Aorta (tissue), 5 donors: ENCODE data around the gene MAP1A. TPM values are rescaled to one million over a fixed set of nuclear protein-coding genes. Genes with fewer than 3 reads are reported as not detected.

Experiments
- ATAC-seq: fragments of 200-7000 bp; cut with Tn5 transposase; one replicate; pipeline ENCODE4 v1.9.1; 2022; ENCODE audit warnings: moderate library complexity; ENCODE audit not compliant: low FRiP score
- DNase-seq, 2 donors: peaks; one replicate each; pipeline ENCODE4 v3.0.0-alpha.2; 2020
- H3K27ac ChIP-seq, 2 donors: one replicate each; pipeline ENCODE4 v1.5.1; 2013; ENCODE audit warnings: low read length in 2 of 2, mild to moderate bottlenecking in 2 of 2, moderate library complexity in 2 of 2, control low read depth in 1 of 2, inconsistent platforms in 1 of 2, low read depth in 1 of 2
- H3K27me3 ChIP-seq, 2 donors: one replicate each; pipeline ENCODE4 v1.6.1; 2013; ENCODE audit warnings: control low read depth in 1 of 2, low read length in 1 of 2, mild to moderate bottlenecking in 1 of 2, moderate library complexity in 1 of 2; ENCODE audit not compliant: insufficient read depth in 2 of 2, control insufficient read depth in 1 of 2
- H3K36me3 ChIP-seq, 2 donors: one replicate each; pipeline ENCODE4 v1.6.1; 2013; ENCODE audit warnings: control low read depth in 1 of 2, low read length in 1 of 2, mild to moderate bottlenecking in 1 of 2; ENCODE audit not compliant: insufficient read depth in 2 of 2, control insufficient read depth in 1 of 2
- H3K4me1 ChIP-seq, 2 donors: one replicate each; pipeline ENCODE4 v1.6.1; 2013; ENCODE audit warnings: low read length in 2 of 2, control low read depth in 1 of 2, mild to moderate bottlenecking in 1 of 2, moderate library complexity in 1 of 2; ENCODE audit not compliant: insufficient read depth in 2 of 2, control insufficient read depth in 1 of 2
- H3K4me3 ChIP-seq, 2 donors: one replicate each; pipeline ENCODE4 v1.5.1; 2013; ENCODE audit warnings: low read length in 2 of 2, control low read depth in 1 of 2, mild to moderate bottlenecking in 1 of 2
- H3K9me3 ChIP-seq: one replicate; pipeline ENCODE4 v1.6.1; 2013; ENCODE audit warnings: mild to moderate bottlenecking, low read length; ENCODE audit not compliant: control insufficient read depth
- whole genome bisulfite sequencing, 2 donors: extraction: QIAGEN DNeasy Blood & Tissue Kit; methylation state at CpG; one replicate each; pipeline ENCODE4 v1.1.7; 2013; 5-methylcytosine and 5-hydroxymethylcytosine counted together
- intact Hi-C, 2 donors: fragments of 100-400 bp; cut with DNase I; formaldehyde crosslinking; loops; one replicate each; pipeline versions ENCODE4 v1.14.2 to v1.15.0; 2022
- polyA plus RNA-seq, 2 donors: library from polyadenylated mRNA; stranded (reverse); fragments of 200-250 nt; gene quantifications; one replicate each; pipeline ENCODE4 v1.2.3, GENCODE V29; 2013
- total RNA-seq, 2 donors: library from RNA; stranded (reverse); fragmentation: NEBNext Ultra II Directional; extraction: Animal tissue kit (Norgen Biotek cat#: 25700); gene quantifications; one replicate each; pipeline ENCODE4 v1.2.1, GENCODE V29; 2021
- donor health status: healthy with polysubstance abuse.
- donor health status: Bipolar disorder and iron deficiency.
- donor health status: DM: no; HTN: no; CAD: no.
- donor health status: DM: no; HTN: no; CAD: no.
- donor health status: DM: yes; HTN: yes; CAD: no.

MAP1A gene
- total and polyA plus RNA-seq, 4 donors, result 5.2 to 49.3 (median 21.0) TPM

DNA sequence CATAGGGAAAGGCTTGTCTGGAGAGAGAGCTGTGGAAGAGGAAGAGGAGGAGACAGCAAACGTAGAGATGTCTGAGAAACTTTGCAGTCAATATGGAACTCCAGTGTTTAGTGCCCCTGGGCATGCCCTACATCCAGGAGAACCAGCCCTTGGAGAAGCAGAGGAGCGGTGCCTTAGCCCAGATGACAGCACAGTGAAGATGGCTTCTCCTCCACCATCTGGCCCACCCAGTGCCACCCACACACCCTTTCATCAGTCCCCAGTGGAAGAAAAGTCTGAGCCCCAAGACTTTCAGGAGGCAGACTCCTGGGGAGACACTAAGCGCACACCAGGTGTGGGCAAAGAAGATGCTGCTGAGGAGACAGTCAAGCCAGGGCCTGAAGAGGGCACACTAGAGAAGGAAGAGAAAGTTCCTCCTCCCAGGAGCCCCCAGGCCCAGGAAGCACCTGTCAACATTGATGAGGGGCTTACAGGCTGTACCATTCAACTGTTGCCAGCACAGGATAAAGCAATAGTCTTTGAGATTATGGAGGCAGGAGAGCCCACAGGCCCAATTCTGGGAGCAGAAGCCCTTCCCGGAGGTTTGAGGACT is 6.9 kb downstream of the MAP1A start:
- 97 to 98% methylated on average over 4 of the region's 4 CpGs for WGBS, 2 donors
- no peak overlapping the region for H3K4me3 ChIP-seq
- no peaks in the 10 kb centered on the region for H3K27me3 ChIP-seq
- H3K4me1 ChIP-seq, result no peaks in the 10 kb centered on the region
- H3K9me3 ChIP-seq, result peaks cover 17% of the 10 kb centered on the region
- peaks cover 15 to 16% of the 10 kb centered on the region in 2 donors for H3K36me3 ChIP-seq
- DNase-seq (no peak), ATAC-seq (no peak)
- intact Hi-C loops, result no loop called here
- no peak overlapping the region for H3K27ac ChIP-seq

DNA sequence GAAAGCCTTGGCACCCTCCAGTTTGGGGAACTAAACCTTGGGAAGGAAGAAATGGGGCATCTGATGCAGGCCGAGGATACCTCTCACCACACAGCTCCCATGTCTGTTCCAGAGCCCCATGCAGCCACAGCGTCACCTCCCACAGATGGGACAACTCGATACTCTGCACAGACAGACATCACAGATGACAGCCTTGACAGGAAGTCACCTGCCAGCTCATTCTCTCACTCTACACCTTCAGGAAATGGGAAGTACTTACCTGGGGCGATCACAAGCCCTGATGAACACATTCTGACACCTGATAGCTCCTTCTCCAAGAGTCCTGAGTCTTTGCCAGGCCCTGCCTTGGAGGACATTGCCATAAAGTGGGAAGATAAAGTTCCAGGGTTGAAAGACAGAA is 7.7 kb downstream of the MAP1A start:
- no peaks in the 10 kb centered on the region for H3K27me3 ChIP-seq
- no peak overlapping the region for H3K27ac ChIP-seq
- no peak for ATAC-seq
- intact Hi-C loops, result no loop called here
- peaks cover 15 to 16% of the 10 kb centered on the region in 2 donors for H3K36me3 ChIP-seq
- 94 to 95% methylated on average over 4 of the region's 4 CpGs for WGBS, 2 donors
- DNase-seq, result no peak
- H3K4me3 ChIP-seq, result no peak overlapping the region
- H3K9me3 ChIP-seq, result peaks cover 17% of the 10 kb centered on the region
- H3K4me1 ChIP-seq, result no peaks in the 10 kb centered on the region

DNA sequence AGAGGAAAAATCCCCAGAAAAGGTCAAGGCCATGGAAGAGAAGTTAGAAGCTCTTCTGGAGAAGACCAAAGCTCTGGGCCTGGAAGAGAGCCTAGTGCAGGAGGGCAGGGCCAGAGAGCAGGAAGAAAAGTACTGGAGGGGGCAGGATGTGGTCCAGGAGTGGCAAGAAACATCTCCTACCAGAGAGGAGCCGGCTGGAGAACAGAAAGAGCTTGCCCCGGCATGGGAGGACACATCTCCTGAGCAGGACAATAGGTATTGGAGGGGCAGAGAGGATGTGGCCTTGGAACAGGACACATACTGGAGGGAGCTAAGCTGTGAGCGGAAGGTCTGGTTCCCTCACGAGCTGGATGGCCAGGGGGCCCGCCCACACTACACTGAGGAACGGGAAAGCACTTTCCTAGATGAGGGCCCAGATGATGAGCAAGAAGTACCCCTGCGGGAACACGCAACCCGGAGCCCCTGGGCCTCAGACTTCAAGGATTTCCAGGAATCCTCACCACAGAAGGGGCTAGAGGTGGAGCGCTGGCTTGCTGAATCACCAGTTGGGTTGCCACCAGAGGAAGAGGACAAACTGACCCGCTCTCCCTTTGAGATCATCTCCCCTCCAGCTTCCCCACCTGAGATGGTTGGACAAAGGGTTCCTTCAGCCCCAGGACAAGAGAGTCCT is 9.0 kb downstream of the MAP1A start:
- DNase-seq, result no peak
- Histone ChIP-seq H3K36me3 (peaks cover 12 to 13% of the 10 kb centered on the region in 2 donors), H3K27me3 (no peaks in the 10 kb centered on the region), H3K4me1 (no peaks in the 10 kb centered on the region), H3K4me3 (no peak overlapping the region), H3K9me3 (peaks cover 15% of the 10 kb centered on the region), H3K27ac (no peak overlapping the region)
- WGBS, 2 donors, result 90 to 91% methylated on average over 11 of the region's 11 CpGs
- no peak for ATAC-seq
- intact Hi-C loops, result no loop called here

DNA sequence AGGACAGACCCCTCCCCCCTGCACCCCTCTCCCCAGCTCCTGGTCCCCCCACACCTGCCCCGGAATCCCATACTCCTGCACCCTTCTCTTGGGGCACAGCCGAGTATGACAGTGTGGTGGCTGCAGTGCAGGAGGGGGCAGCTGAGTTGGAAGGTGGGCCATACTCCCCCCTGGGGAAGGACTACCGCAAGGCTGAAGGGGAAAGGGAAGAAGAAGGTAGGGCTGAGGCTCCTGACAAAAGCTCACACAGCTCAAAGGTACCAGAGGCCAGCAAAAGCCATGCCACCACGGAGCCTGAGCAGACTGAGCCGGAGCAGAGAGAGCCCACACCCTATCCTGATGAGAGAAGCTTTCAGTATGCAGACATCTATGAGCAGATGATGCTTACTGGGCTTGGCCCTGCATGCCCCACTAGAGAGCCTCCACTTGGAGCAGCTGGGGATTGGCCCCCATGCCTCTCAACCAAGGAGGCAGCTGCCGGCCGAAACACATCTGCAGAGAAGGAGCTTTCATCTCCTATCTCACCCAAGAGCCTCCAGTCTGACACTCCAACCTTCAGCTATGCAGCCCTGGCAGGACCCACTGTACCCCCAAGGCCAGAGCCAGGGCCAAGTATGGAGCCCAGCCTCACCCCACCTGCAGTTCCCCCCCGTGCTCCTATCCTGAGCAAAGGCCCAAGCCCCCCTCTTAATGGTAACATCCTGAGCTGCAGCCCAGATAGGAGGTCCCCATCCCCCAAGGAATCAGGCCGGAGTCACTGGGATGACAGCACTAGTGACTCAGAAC is 9.8 kb downstream of the MAP1A start:
- no peak overlapping the region for H3K27ac ChIP-seq
- 87 to 89% methylated on average over 9 of the region's 9 CpGs for WGBS, 2 donors

DNA sequence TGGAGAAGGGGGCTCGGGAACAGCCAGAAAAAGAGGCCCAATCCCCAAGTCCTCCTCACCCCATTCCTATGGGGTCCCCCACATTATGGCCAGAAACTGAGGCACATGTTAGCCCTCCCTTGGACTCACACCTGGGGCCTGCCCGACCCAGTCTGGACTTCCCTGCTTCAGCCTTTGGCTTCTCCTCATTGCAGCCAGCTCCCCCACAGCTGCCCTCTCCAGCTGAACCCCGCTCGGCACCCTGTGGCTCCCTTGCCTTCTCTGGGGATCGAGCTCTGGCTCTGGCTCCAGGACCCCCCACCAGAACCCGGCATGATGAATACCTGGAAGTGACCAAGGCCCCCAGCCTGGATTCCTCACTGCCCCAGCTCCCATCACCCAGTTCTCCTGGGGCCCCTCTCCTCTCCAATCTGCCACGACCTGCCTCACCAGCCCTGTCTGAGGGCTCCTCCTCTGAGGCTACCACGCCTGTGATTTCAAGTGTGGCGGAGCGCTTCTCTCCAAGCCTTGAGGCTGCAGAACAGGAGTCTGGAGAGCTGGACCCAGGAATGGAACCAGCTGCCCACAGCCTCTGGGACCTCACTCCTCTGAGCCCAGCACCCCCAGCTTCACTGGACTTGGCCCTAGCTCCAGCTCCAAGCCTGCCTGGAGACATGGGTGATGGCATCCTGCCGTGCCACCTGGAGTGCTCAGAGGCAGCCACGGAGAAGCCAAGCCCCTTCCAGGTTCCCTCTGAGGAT is 10.6 kb downstream of the MAP1A start:
- no peak overlapping the region for H3K4me3 ChIP-seq
- H3K4me1 ChIP-seq, result no peaks in the 10 kb centered on the region
- H3K27ac ChIP-seq, result no peak overlapping the region
- intact Hi-C loops, result no loop called here
- no peak for DNase-seq
- no peaks in the 10 kb centered on the region for H3K27me3 ChIP-seq
- H3K36me3 ChIP-seq, result peaks cover under 1 to 3% of the 10 kb centered on the region in 2 donors
- peaks cover 7% of the 10 kb centered on the region for H3K9me3 ChIP-seq
- 89 to 90% methylated on average over 12 of the region's 12 CpGs for WGBS, 2 donors
- ATAC-seq, result no peak

More for the DNA sequence above, 9.8 kb downstream of the MAP1A start:
- intact Hi-C loops, result no loop called here
- no peak for DNase-seq
- Histone ChIP-seq H3K9me3 (peaks cover 9% of the 10 kb centered on the region), H3K36me3 (peaks cover 5 to 6% of the 10 kb centered on the region in 2 donors), H3K27me3 (no peaks in the 10 kb centered on the region), H3K4me1 (no peaks in the 10 kb centered on the region), H3K4me3 (no peak overlapping the region)
- no peak for ATAC-seq

DNA sequence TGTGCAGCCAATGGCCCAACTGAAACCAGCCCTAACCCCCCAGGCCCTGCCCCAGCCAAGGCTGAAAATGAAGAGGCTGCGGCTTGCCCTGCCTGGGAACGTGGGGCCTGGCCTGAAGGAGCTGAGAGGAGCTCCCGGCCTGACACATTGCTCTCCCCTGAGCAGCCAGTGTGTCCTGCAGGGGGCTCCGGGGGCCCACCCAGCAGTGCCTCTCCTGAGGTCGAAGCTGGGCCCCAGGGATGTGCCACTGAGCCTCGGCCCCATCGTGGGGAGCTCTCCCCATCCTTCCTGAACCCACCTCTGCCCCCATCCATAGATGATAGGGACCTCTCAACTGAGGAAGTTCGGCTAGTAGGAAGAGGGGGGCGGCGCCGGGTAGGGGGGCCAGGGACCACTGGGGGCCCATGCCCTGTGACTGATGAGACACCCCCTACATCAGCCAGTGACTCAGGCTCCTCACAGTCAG is 11.2 kb downstream of the MAP1A start:
- no peak overlapping the region for H3K4me3 ChIP-seq
- 84 to 88% methylated on average over 11 of the region's 11 CpGs for WGBS, 2 donors
- H3K27ac ChIP-seq, result no peak overlapping the region
- peaks cover 5% of the 10 kb centered on the region for H3K9me3 ChIP-seq
- ATAC-seq (no peak), DNase-seq (no peak)
- no peaks in the 10 kb centered on the region for H3K4me1 ChIP-seq
- no peaks in the 10 kb centered on the region for H3K27me3 ChIP-seq
- no peaks in the 10 kb centered on the region for H3K36me3 ChIP-seq
- intact Hi-C loops, result no loop called here

DNA sequence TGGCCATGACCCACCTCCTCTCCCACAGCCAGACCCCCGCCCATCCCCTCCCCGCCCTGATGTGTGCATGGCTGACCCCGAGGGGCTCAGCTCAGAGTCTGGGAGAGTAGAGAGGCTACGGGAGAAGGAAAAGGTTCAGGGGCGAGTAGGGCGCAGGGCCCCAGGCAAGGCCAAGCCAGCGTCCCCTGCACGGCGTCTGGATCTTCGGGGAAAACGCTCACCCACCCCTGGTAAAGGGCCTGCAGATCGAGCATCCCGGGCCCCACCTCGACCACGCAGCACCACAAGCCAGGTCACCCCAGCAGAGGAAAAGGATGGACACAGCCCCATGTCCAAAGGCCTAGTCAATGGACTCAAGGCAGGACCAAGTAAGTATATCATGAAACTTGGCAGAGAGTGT is 11.7 kb downstream of the MAP1A start:
- 95 to 96% methylated on average over 15 of the region's 15 CpGs for WGBS, 2 donors
- H3K9me3 ChIP-seq, result peaks cover 1% of the 10 kb centered on the region
- no peaks in the 10 kb centered on the region for H3K27me3 ChIP-seq
- intact Hi-C loops, result no loop called here
- no peaks in the 10 kb centered on the region for H3K4me1 ChIP-seq
- ATAC-seq (no peak), DNase-seq (no peak)
- H3K27ac ChIP-seq, result no peak overlapping the region
- H3K4me3 ChIP-seq, result no peak overlapping the region
- H3K36me3 ChIP-seq, result no peaks in the 10 kb centered on the region

DNA sequence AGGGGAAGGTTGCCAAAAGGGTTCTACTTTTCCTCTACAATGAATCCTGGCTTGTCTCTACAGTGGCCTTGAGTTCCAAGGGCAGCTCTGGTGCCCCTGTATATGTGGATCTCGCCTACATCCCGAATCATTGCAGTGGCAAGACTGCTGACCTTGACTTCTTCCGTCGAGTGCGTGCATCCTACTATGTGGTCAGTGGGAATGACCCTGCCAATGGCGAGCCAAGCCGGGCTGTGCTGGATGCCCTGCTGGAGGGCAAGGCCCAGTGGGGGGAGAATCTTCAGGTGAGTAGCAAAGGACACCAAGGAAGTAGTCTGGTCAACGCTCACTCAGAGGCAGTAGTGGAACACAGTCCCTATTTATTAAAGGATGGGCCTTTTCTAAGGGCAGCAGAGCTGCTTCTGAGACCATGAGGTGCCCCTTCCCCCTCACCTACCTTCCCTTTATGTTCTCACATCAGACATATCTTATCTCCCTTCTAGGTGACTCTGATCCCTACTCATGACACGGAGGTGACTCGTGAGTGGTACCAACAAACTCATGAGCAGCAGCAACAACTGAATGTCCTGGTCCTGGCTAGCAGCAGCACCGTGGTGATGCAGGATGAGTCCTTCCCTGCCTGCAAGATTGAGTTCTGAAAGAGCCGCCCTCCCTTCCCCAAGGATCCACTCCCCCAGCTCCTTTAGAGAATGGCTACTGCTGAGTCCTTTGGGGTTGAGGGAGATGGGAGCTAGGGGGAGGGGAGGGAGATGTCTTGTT is 12.4 kb downstream of the MAP1A start:
- peaks cover 1% of the 10 kb centered on the region for H3K9me3 ChIP-seq
- H3K27me3 ChIP-seq, result no peaks in the 10 kb centered on the region
- H3K27ac ChIP-seq, result no peak overlapping the region
- 93% methylated on average over 12 of the region's 12 CpGs for WGBS, 2 donors
- intact Hi-C loops, result no loop called here
- H3K4me1 ChIP-seq, result no peaks in the 10 kb centered on the region
- ATAC-seq (no peak), DNase-seq (no peak)
- no peaks in the 10 kb centered on the region for H3K36me3 ChIP-seq
- no peak overlapping the region for H3K4me3 ChIP-seq
